PC-3 (cell line): Measurements from ENCODE around the gene SLC44A5. TPM values are rescaled to one million over a fixed set of nuclear protein-coding genes. Genes with fewer than 3 reads are reported as not detected.

Experiments
- ATAC-seq: fragments of 200-7000 bp; cut with Tn5 transposase; 2 replicates; pipeline ENCODE4 v1.9.1; 2020; ENCODE audit warnings: mild to moderate bottlenecking, moderate library complexity
- BruUV-seq: library from RNA; stranded (reverse); fragments of 400-500 nt; replicated peaks from 2 replicates; lab custom pipeline; 2021; lab: Mats Ljungman, UMichigan
- CTCF ChIA-PET: fragments of 300-600 bp; sonication (Branson Sonifier 250); formaldehyde crosslinking; loops from one replicate; lab custom pipeline; 2022; ENCODE audit warnings: antibody characterized with exemption; lab: Charles Lee
- POLR2A ChIA-PET: fragments of 300-600 bp; sonication (Branson Sonifier 250); formaldehyde crosslinking; loops from one replicate; lab custom pipeline; 2022; ENCODE audit warnings: antibody characterized with exemption; ENCODE audit not compliant: unreplicated experiment; lab: Charles Lee
- DNase-seq: peaks from one replicate; pipeline ENCODE4 v3.0.0-alpha.2; 2015
- H2AFZ ChIP-seq: fragments of 300-600 bp; sonication (generic); 2 replicates; pipeline ENCODE4 v1.6.0; 2016; ENCODE audit warnings: antibody characterized with exemption, low read length
- H3F3A ChIP-seq: fragments of 300-600 bp; sonication (generic); one replicate; pipeline ENCODE4 v1.6.0; 2017; ENCODE audit warnings: antibody characterized with exemption, low read length, control low read depth, mild to moderate bottlenecking; ENCODE audit not compliant: unreplicated experiment
- H3K27ac ChIP-seq: fragments of 300-600 bp; sonication (generic); 2 replicates; pipeline ENCODE4 v1.5.1; 2016; ENCODE audit warnings: mild to moderate bottlenecking, low read length
- H3K27me3 ChIP-seq: fragments of 300-600 bp; sonication (generic); 2 replicates; pipeline ENCODE4 v1.6.1; 2016; ENCODE audit warnings: low read length, mixed read lengths
- H3K36me3 ChIP-seq: fragments of 300-600 bp; sonication (generic); 2 replicates; pipeline ENCODE4 v1.6.1; 2016; ENCODE audit warnings: low read depth, mixed run types, low read length, mixed read lengths
- H3K4me1 ChIP-seq: fragments of 300-600 bp; sonication (generic); 2 replicates; pipeline ENCODE4 v1.5.1; 2016; ENCODE audit warnings: low read length; ENCODE audit not compliant: insufficient read depth
- H3K4me2 ChIP-seq: fragments of 300-600 bp; sonication (generic); 2 replicates; pipeline ENCODE4 v1.6.0; 2016; ENCODE audit warnings: low read length
- H3K4me3 ChIP-seq: fragments of 300-600 bp; sonication (generic); 2 replicates; pipeline ENCODE4 v1.5.1; 2016; ENCODE audit warnings: mild to moderate bottlenecking, low read length, mixed read lengths
- H3K79me2 ChIP-seq: fragments of 300-600 bp; sonication (generic); 2 replicates; pipeline ENCODE4 v1.6.1; 2017; ENCODE audit warnings: low read length, mixed read lengths
- H3K9ac ChIP-seq: fragments of 300-600 bp; sonication (generic); 2 replicates; pipeline ENCODE4 v1.6.0; 2016; ENCODE audit warnings: mild to moderate bottlenecking, low read length
- H3K9me2 ChIP-seq: fragments of 300-600 bp; sonication (generic); replicated peaks from 2 replicates; pipeline ENCODE4 v1.6.1; 2016; ENCODE audit warnings: mixed run types, low read length, mixed read lengths
- H3K9me3 ChIP-seq: fragments of 300-600 bp; sonication (generic); 2 replicates; pipeline ENCODE4 v1.6.1; 2016; ENCODE audit warnings: low read length, mixed read lengths
- H4K20me1 ChIP-seq: fragments of 300-600 bp; sonication (generic); 2 replicates; pipeline ENCODE4 v1.6.1; 2016; ENCODE audit warnings: low read length, mixed read lengths
- EZH2 ChIP-seq: fragments of 300-600 bp; sonication (generic); IDR thresholded peaks from one replicate; pipeline ENCODE4 v1.6.1; 2017; ENCODE audit warnings: antibody characterized with exemption, mild to moderate bottlenecking, low read length; ENCODE audit not compliant: unreplicated experiment
- EZH2phosphoT487 ChIP-seq: fragments of 300-600 bp; sonication (generic); IDR thresholded peaks from 2 replicates; pipeline ENCODE4 v1.6.1; 2018; ENCODE audit warnings: mild to moderate bottlenecking, antibody characterized with exemption, low read length, borderline replicate concordance
- intact Hi-C: fragments of 100-400 bp; cut with micrococcal nuclease; formaldehyde crosslinking; loops from 2 replicates; pipeline ENCODE4 v1.9.0; 2023
- total RNA-seq: library from RNA; depleted of rRNA; stranded (reverse); fragments of >200 nt; gene quantifications from 2 replicates; pipeline ENCODE4 v1.2.3, GENCODE V29; 2014
- TF ChIP-seq, protein P1 (sequence below): fragments of 300-600 bp; sonication (generic); conservative IDR thresholded peaks from 2 replicates; pipeline ENCODE4 v1.5.1; 2017; ENCODE audit warnings: antibody characterized with exemption, low read depth, mild to moderate bottlenecking, low read length

Gene SLC44A5
- total RNA-seq, 1 experiment from 2014 or later: not detected

DNA sequence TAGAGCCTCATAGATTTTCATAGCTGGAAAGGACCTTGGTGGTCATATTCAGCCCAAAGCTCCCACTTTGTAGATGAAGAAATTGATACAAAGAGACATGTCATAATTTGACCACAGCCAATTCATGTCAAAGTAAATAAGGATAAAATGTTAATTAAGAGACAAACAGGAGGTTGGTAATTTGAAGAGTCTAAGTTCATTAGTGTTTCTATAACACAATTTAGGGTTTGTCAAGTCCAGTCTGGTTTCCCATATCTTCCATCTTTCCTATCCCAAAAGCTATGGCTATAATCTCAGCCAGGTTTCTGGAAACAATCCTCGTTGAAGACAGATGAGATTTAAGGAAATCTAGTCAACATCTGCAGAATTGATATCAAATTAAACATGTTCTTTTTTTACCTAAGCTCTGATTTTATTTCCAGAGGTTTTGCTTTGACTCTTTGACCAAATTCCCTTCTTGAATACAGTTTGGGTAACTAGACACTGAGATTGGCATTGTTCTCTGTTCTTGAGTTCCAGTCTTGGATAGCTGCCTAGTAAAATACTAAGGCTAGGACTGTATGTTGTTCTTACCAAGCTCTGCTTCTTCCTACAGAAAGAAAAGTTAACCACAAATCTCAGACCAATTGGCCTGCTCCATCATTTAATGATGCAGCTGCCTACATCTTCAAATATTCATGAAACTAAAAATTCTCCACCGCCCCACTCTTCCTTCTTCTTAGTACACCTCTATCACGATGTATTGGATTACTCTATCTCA lies 62.0 kb downstream of the SLC44A5 start:
- Histone ChIP-seq H3K9ac (no peak overlapping the region), H4K20me1 (no peaks in the 10 kb centered on the region), H3K4me1 (no peaks in the 10 kb centered on the region), H3K27me3 (peaks cover 23% of the 10 kb centered on the region; the same call in 1 of the 2 replicates), H3K36me3 (no peaks in the 10 kb centered on the region), H3K4me2 (no peak overlapping the region), H3K79me2 (no peaks in the 10 kb centered on the region), H2AFZ (no peak overlapping the region), H3K9me3 (no peaks in the 10 kb centered on the region), H3F3A (no peaks in the 10 kb centered on the region), H3K9me2 (no peaks in the 10 kb centered on the region), H3K27ac (no peak overlapping the region), H3K4me3 (no peak overlapping the region)
- BruUV-seq: no TSS peak
- ChIA-PET POLR2A (no interaction called here), CTCF (no interaction called here)
- ATAC-seq (no peak), DNase-seq (no peak)
- TF ChIP-seq EZH2 (no peak), EZH2phosphoT487 (no peak)
- TF ChIP-seq, protein P1, sequence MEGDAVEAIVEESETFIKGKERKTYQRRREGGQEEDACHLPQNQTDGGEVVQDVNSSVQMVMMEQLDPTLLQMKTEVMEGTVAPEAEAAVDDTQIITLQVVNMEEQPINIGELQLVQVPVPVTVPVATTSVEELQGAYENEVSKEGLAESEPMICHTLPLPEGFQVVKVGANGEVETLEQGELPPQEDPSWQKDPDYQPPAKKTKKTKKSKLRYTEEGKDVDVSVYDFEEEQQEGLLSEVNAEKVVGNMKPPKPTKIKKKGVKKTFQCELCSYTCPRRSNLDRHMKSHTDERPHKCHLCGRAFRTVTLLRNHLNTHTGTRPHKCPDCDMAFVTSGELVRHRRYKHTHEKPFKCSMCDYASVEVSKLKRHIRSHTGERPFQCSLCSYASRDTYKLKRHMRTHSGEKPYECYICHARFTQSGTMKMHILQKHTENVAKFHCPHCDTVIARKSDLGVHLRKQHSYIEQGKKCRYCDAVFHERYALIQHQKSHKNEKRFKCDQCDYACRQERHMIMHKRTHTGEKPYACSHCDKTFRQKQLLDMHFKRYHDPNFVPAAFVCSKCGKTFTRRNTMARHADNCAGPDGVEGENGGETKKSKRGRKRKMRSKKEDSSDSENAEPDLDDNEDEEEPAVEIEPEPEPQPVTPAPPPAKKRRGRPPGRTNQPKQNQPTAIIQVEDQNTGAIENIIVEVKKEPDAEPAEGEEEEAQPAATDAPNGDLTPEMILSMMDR: no peak
- intact Hi-C loops: no loop called here

DNA sequence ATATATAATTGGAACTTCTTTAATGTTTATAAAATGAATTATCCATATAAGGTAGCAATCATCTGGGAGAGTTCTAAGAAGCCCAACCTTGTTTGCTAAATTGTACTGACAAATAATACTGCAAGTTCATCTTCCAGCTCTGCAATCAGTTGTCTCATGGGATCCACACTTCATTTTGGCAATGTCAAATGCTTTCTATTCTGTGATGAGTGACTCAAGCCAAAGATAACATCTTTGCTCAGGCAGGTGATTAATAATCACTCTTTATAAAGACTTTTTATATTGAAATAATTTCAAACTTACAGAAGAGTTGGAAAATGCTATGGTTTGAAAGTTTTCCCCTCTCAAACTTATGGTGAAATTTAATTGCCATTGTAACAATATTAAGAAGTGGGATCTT lies 67.2 kb downstream of the SLC44A5 start:
- no peaks in the 10 kb centered on the region for H4K20me1 ChIP-seq
- no peak overlapping the region for H2AFZ ChIP-seq
- H3K4me1 ChIP-seq: no peaks in the 10 kb centered on the region
- POLR2A ChIA-PET: no interaction called here
- no peaks in the 10 kb centered on the region for H3K79me2 ChIP-seq
- no peak overlapping the region for H3K27ac ChIP-seq
- H3K4me2 ChIP-seq: no peak overlapping the region
- DNase-seq: no peak
- CTCF ChIA-PET: no interaction called here
- no peak overlapping the region for H3K9ac ChIP-seq
- no peak overlapping the region for H3K4me3 ChIP-seq
- BruUV-seq: no TSS peak
- TF ChIP-seq EZH2 (no peak), EZH2phosphoT487 (no peak)
- TF ChIP-seq, protein P1: no peak
- H3K36me3 ChIP-seq: no peaks in the 10 kb centered on the region
- H3K27me3 ChIP-seq: peaks cover 18% of the 10 kb centered on the region
- intact Hi-C loops: no loop called here
- H3K9me2 ChIP-seq: no peaks in the 10 kb centered on the region
- ATAC-seq: no peak
- no peaks in the 10 kb centered on the region for H3F3A ChIP-seq
- H3K9me3 ChIP-seq: no peaks in the 10 kb centered on the region
